CD4-positive, alpha-beta T cell treated with Interleukin-12 subunit alpha and Interleukin-12 subunit beta, for 1 hour (primary cell): ENCODE results near the gene DOCK10.

Source experiments
- DNase-seq: peaks from one replicate; pipeline ENCODE4 v3.0.0-alpha.2; 2020

The DOCK10 gene

GRCh38 chr2:225040856-225041206 is 1.4 kb downstream of the DOCK10 start:
- DNase-seq: peak; percentile 50

- DNase-seq: no peak
These were observed 2.1 kb downstream of the DOCK10 start for GRCh38 chr2:225040142-225040541.

GRCh38 chr2:225038231-225038523 is 4.1 kb downstream of the DOCK10 start:
- DNase-seq: no peak

- peak; percentile 41 for DNase-seq
These were observed 4.6 kb downstream of the DOCK10 start for GRCh38 chr2:225037415-225038230.

GRCh38 chr2:225036431-225036830 is 5.8 kb downstream of the DOCK10 start:
- no peak for DNase-seq

GRCh38 chr2:225033440-225034318 is 8.6 kb downstream of the DOCK10 start:
- DNase-seq: no peak

GRCh38 chr2:225032246-225032645 is 10.0 kb downstream of the DOCK10 start:
- no peak for DNase-seq

- no peak for DNase-seq
These were observed 10.7 kb downstream of the DOCK10 start for GRCh38 chr2:225031599-225031998.

- no peak for DNase-seq
These were observed 11.4 kb downstream of the DOCK10 start for GRCh38 chr2:225030893-225031292.

- DNase-seq: no peak
These were observed 12.1 kb downstream of the DOCK10 start for GRCh38 chr2:225030203-225030602.

GRCh38 chr2:225028572-225028971 is 13.7 kb downstream of the DOCK10 start:
- DNase-seq: no peak

GRCh38 chr2:225027061-225027762 is 15.1 kb downstream of the DOCK10 start:
- no peak for DNase-seq

GRCh38 chr2:225025917-225026571 is 16.2 kb downstream of the DOCK10 start:
- no peak for DNase-seq

- DNase-seq: no peak
These were observed 20.1 kb downstream of the DOCK10 start for GRCh38 chr2:225022188-225022587.

- DNase-seq: no peak
These were observed 22.0 kb downstream of the DOCK10 start for GRCh38 chr2:225020168-225020849.

- no peak for DNase-seq
These were observed 23.2 kb downstream of the DOCK10 start for GRCh38 chr2:225019105-225019504.

GRCh38 chr2:225017713-225018112 is 24.6 kb downstream of the DOCK10 start:
- DNase-seq: no peak

GRCh38 chr2:225017098-225017685 is 25.1 kb downstream of the DOCK10 start:
- no peak for DNase-seq

GRCh38 chr2:225013425-225014365 is 28.6 kb downstream of the DOCK10 start:
- no peak for DNase-seq

- no peak for DNase-seq
These were observed 30.7 kb downstream of the DOCK10 start for GRCh38 chr2:225011585-225011984.

- no peak for DNase-seq
These were observed 31.5 kb downstream of the DOCK10 start for GRCh38 chr2:225010804-225011203.
